Activated naive CD4-positive, alpha-beta T cell treated with Interleukin-2 at 50 U/mL for 16 hours (primary cell): ENCODE results near the gene IDH2.
"Not testable (repeated sequence)": the region's sequence is repeated elsewhere in the genome, so short reads cannot be mapped to it uniquely, and the experiment has no call there.

Experiments
- DNase-seq: peaks from one replicate; pipeline ENCODE4 v3.0.0-alpha.2; 2020

The IDH2 gene

DNA sequence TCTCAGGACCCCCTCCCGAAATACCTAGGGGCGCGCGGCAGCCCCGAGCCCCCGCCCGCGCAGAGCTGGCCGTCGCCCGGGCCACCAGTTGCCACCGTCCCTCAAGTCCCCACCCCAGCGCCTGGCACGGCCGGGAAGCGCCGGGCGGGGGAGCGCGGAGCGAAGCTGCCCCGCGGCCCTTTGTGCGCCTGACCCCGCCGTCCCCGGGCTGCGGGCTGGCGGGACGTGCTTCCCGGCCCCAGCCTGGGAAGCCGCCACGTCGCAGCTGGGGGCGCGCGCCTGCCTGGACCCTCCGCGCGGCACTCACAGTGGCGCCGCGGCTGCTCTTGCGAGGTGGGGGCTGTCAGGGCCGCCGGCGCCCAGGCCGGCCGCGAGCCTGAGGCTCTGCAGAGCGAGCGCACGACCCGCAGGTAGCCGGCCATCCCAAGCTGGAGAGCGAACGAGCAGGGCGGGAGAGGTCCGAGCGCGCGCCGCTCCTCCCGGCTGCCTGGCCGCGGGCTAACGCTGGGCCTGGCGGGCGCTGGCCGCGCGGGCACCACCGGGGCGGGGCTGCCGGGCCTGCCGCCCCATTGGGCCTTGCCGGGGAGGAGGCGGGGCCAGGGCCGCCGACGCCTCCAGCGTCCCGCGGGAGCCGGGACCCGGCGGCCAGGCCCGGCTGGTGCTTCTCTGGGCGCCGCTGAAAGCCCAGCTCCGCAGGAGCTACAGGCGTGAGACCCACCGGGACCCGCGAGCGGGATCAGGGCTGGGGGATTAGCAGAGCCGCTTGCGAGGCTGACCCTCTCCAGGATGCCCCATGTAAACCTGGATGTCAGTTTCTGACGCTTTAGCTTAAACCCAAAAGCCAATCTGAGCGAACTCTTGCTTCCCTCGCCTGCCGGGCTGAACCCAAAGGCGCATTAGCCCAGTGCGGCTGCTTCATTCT is at the start of gene IDH2:
IDH2 (minus strand) TSS at position 500 of the 922 bp plus-strand sequence; CDS start at position 422, 78 bp downstream.
- peak; percentile 73 for DNase-seq

DNA sequence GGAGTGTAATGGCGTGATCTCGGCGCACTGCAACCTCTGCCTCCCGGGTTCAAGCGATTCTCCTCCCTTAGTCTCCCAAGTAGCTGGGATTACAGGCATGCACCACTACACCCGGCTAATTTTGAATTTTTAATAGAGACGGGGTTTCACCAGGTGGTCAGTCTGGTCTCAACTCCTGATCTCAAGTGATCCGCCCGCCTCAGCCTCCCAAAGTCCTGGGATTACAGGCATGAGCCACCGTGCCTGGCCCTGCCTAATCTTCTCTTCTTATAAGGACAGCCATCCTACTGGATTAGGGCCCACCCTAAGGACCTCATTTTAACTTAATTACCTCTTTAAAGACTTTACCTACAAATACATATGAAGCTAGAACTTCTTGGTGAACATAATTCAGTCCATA is 48.3 kb upstream of the IDH2 start:
- not testable (repeated sequence) for DNase-seq

DNA sequence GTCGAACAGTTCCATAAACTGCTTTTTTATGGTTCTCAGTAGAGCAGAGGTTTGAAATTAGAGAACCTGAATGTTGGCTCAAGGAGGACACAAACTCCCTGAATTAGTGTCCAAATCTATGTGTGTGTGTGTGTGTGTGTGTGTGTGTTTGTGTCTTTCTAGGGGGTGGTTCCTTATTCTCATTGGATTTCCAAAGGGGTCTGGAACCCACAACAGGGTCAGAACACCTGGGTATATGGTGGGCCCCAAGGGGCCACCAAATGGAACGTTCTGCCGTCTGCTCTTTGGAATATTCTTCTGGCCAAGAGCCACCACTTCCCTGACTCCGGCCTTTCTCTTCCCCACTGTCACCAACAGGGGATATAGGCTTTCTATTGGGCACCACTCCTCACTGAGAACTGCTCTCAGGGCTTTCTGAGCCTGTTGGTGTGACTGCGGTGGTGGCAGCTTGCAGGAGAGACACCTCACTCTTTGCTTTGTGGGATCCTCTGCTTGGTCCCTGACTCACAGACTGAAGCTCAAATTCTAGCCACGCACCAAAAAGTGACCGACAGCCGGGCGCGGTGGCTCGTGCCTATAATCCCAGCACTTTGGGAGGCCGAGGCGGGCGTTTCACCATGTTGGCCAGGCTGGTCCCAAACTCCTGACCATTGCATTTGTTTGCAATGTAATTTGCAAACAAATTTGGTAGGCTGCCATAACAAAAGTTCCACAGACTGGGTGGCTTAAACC is 47.5 kb upstream of the IDH2 start:
- DNase-seq: no peak

GRCh38 chr15:90146198-90146761 is 44.0 kb upstream of the IDH2 start:
- DNase-seq: not testable (repeated sequence)

- no peak for DNase-seq
Observed at GRCh38 chr15:90145761-90146160, 43.5 kb upstream of the IDH2 start.

DNA sequence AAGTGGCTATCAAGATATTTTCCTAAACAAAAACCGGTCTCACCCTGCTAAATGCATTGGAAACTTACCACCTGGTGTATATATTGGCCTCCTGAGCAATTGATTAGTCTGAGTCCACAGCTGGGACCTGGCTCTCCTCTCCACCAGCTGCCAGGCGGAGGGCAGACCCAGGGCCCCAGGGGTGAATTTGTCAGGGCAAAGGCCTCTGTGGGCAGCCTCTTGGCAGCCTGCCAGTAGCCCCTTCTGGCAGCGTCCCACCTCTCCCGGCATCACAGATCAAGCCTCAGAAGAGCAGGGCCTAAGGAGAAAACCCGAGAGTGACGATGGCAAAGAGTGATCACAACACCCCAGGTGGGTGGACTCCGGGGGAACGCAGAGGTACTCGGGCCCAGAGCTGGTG is 43.0 kb upstream of the IDH2 start:
- DNase-seq: no peak

- peak; percentile 61 for DNase-seq
Observed at GRCh38 chr15:90143166-90143655, 40.9 kb upstream of the IDH2 start.

DNA sequence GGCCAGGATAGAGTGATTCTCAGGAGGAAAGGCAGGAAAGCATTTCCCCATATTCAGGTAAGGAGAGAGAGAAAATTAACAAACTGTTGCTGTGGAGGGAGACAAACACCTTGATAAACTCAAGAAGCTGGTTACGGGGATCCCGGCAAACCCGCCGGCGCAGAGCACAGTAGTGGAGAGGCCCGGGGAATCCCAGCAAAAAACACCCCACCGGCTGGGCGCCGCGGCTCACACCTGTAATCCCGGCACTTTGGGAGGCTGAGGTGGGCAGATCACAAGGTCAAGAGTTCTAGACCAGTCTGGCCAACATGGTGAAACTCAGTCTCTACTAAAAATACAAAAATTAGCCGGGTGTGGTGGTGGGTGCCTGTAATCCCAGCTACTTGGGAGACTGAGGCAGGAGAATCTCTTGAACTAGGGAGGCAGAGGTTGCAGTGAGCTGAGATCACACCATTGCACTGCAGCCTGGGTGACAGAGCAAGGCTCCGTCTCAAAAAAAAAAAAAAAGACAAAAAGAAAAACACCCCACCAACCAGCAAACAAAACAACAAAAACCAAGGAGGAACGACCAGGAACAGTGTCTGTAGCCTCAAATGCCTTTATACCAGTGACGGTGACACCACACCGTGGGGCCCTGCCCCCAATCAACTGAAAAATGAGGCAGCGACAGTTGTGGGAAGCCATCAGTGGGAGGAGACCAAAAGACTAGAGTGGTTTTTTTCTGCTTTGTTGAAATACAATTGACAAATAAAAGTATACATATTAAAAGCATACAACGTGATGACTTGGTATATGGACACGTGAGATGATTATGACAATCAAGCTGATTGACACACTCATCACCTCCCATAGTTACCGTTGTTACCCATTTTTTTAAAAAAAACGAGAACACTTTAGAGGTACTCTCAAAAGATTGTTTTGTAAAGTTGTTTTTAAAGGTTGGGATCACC is 40.2 kb upstream of the IDH2 start:
- DNase-seq: peak; percentile 54

GRCh38 chr15:90141646-90142045 is 39.4 kb upstream of the IDH2 start:
- no peak for DNase-seq

DNA sequence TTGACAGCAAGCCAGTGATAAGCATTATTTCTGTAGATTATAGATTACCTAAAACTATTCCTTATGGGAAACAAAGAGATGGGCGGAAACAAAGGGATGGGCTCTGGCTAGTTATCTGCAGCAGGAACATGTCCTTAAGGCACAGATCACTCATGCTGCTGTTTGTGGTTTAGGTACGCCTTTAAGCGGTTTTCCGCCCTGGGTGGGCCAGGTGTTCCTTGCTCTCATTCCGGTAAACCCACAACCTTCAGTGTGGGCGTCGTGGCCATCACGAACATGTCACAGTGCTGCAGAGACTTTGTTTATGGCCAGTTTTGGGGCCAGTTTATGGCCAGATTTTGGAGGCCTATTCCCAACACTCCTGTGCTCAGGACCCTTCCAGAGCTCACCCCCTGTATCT is 37.3 kb upstream of the IDH2 start:
- peak; percentile 50 for DNase-seq

DNA sequence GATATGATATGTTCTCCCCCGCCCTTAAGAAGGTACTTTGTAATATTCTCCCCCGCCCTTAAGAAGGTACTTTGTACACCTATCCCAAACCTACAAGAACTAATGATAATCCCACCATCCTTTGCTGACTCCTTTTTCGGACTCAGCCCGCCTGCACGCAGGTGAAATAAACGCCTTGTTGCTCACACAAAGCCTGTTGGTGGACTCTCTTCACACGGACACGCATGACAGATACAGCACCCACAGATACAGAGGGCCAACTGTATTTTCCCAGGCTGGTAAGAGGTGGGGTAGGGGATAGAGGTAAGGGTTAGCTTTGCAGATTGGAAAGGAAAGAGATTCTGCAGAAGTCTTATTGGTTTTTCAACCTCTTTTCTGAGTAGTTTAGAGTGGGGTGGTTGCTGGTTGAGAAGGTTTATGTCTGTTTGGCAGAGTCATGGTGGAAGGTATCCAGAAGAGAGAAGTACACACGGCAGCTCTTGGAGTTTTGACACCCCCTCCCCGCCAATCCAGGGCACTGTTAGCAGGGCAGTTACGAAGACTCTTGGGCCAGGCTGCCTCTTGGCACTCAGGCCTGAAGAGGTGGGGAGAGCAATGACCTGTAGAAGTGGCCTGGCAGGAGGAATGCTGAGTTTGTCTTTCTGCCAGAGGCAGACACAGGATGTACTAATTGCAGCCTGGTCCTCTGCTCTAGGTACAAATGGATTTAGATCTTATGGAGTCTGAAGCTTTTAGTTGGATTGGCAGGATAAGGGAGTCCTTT is 36.0 kb upstream of the IDH2 start:
- DNase-seq: no peak

- DNase-seq: no peak
Observed at GRCh38 chr15:90132437-90132836, 30.2 kb upstream of the IDH2 start.

- no peak for DNase-seq
Observed at GRCh38 chr15:90131848-90132247, 29.6 kb upstream of the IDH2 start.

- DNase-seq: no peak
Observed at GRCh38 chr15:90130291-90130690, 28.0 kb upstream of the IDH2 start.

GRCh38 chr15:90126596-90127435 is 24.5 kb upstream of the IDH2 start:
- DNase-seq: no peak

DNA sequence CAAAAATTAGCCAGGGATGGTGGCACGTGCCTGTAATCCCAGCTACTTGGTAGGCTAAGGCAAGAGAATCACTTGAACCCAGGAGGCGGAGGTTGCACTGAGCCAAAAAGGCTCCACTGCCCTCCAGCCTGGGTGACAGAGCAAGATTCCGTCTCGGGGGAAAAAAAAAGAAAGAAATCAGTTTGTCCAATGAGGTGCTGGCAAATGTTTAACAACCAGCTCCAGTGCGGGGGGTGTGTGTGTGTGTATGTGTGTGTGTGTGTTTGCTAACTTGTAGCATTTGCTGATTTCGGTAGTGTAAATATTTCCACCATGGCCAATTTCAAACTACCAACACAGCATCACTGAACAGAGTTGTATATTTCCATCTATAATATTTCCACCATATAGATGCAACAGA is 23.8 kb upstream of the IDH2 start:
- no peak for DNase-seq

GRCh38 chr15:90124507-90124906 is 22.2 kb upstream of the IDH2 start:
- no peak for DNase-seq

- DNase-seq: no peak
Observed at GRCh38 chr15:90121086-90121485, 18.8 kb upstream of the IDH2 start.

DNA sequence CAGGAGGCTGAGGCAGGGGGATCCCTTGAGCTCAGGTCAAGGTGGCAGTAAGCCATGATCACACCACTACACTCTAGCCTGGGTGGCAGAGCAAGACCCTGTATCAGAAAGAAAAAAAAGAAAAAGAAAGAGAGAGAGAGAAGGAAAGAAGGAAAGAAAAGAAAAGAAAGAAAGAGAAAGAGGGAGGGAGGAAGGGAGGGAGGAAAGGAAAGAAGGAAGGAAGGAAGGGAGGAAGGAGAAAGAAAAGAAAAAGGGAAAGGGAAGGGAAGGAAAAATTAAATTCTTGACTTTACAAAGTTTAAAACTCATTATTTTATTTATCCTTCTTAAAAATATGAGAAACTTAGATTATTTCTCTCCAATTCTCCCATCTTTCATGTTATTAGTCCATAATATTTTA is 17.1 kb upstream of the IDH2 start:
- DNase-seq: no peak

- DNase-seq: no peak
Observed at GRCh38 chr15:90115783-90116182, 13.5 kb upstream of the IDH2 start.

- DNase-seq: no peak
Observed at GRCh38 chr15:90114451-90114901, 12.2 kb upstream of the IDH2 start.
